ENCODE measurements around the gene SLAMF9. TPM values are rescaled to one million over a fixed set of nuclear protein-coding genes. Genes with fewer than 3 reads are reported as not detected.

SLAMF9 gene
- total and polyA plus RNA-seq, 4 donors: 0.25 to 0.68 (median 0.64) TPM; not detected in 1

- no peak overlapping the region for H3K9ac ChIP-seq (ENCODE audit: low read depth in 1 of 2, low read length in 2 of 2)
- TF ChIP-seq CTCF (IDR thresholded peaks at IDR 0.05; ENCODE audit: low read depth, low read length, missing input control) (peak; percentile 39), TAF1 (conservative IDR thresholded peaks at IDR 0.05) (no peak), FOXA1 (IDR thresholded peaks at IDR 0.05) (peak; percentile 88), JUND (IDR thresholded peaks at IDR 0.05) (peak; percentile 84 to 86), SP1 (IDR thresholded peaks at IDR 0.05) (peak; percentile 99), FOXA2 (IDR thresholded peaks at IDR 0.05) (peak; percentile 96), EGR1 (IDR thresholded peaks at IDR 0.05; ENCODE audit: low read depth in 2 of 2) (peak in 1 of 2 donors; percentile 88), HNF4A (conservative IDR thresholded peaks at IDR 0.05) (peak; percentile 96 to 98), HNF4G (IDR thresholded peaks at IDR 0.05) (peak; percentile 89), MAX (IDR thresholded peaks at IDR 0.05) (peak; percentile 97), YY1 (IDR thresholded peaks at IDR 0.05) (peak; percentile 86), GABPA (IDR thresholded peaks at IDR 0.05 in 1 of 2, conservative IDR thresholded peaks at IDR 0.05 in 1 of 2) (peak in 1 of 2 donors; percentile 70), RXRA (IDR thresholded peaks at IDR 0.05) (peak; percentile 94 to 98), REST (IDR thresholded peaks at IDR 0.05) (peak; percentile 81), ZBTB33 (IDR thresholded peaks at IDR 0.05) (peak; percentile 88), RAD21 (IDR thresholded peaks at IDR 0.05) (peak; percentile 62 to 67), NR2F2 (IDR thresholded peaks at IDR 0.05) (peak; percentile 89)
- TF ChIP-seq, protein P1, sequence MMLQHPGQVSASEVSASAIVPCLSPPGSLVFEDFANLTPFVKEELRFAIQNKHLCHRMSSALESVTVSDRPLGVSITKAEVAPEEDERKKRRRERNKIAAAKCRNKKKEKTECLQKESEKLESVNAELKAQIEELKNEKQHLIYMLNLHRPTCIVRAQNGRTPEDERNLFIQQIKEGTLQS (IDR thresholded peaks at IDR 0.05): peak; percentile 56
- no peaks in the 10 kb centered on the region for H3K36me3 ChIP-seq (ENCODE audit: control insufficient read depth in 4 of 4, insufficient read depth in 3 of 4, low read depth in 1 of 4, low read length in 3 of 4)
- peaks cover 8 to 20% (median 16%) of the 10 kb centered on the region in 4 donors for H3K4me1 ChIP-seq (ENCODE audit: control insufficient read depth in 4 of 4, insufficient read depth in 4 of 4, low read length in 3 of 4)
- peak overlapping the region; percentile 44 to 82 for H3K27ac ChIP-seq (ENCODE audit: low read depth in 1 of 2, low read length in 2 of 2)
- H3K4me3 ChIP-seq (ENCODE audit: low read depth in 1 of 3, low read length in 3 of 3): no peak overlapping the region
- 19% methylated on average over 9 of the region's 9 CpGs for WGBS
- H3K9me3 ChIP-seq (ENCODE audit: control insufficient read depth in 4 of 4, low read length in 3 of 4): no peaks in the 10 kb centered on the region
- DNase-seq (ENCODE audit: low spot score): no peak
- H3K27me3 ChIP-seq (ENCODE audit: control insufficient read depth in 4 of 4, insufficient read depth in 4 of 4, low read length in 3 of 4): no peaks in the 10 kb centered on the region
Measured at GRCh38 chr1:159970932-159971342, 16.9 kb upstream of the SLAMF9 start.

Data from liver (tissue), 9 donors.